ENCODE results near the gene PTGDS.

DNA sequence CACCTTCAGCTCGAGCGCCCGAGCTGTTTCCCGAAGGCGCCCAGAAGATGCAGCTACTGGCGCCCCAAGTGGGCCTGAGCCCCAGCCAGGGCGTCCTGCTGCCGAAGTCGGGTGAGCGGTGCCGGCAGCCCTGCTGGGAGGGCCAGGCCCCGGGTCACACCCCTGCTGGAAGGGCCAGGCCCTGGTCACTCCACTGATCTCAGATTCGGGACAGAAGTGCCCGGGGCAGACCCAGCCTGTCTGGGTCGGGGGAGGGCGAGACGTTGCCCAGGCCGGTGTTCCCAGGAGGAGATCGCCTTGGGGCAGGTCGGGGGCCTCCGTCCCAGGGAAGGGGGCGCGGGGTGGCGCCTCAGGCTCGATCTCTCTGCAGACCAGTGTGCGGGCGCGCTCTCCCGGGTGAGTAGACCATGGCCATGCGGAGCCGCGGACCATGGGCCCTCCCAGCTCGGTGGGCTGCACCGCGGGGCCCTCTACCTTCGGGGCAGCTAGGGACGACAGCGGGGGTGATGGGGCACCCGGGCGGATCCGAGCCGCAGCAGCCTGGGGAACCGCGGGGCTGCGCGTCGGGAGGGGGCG, 7.8 kb downstream of the PTGDS start:
- no peak for TF ChIP-seq SP1 (IDR thresholded peaks at IDR 0.05; ENCODE audit: low read depth, low read length)
- TF ChIP-seq, protein P1, sequence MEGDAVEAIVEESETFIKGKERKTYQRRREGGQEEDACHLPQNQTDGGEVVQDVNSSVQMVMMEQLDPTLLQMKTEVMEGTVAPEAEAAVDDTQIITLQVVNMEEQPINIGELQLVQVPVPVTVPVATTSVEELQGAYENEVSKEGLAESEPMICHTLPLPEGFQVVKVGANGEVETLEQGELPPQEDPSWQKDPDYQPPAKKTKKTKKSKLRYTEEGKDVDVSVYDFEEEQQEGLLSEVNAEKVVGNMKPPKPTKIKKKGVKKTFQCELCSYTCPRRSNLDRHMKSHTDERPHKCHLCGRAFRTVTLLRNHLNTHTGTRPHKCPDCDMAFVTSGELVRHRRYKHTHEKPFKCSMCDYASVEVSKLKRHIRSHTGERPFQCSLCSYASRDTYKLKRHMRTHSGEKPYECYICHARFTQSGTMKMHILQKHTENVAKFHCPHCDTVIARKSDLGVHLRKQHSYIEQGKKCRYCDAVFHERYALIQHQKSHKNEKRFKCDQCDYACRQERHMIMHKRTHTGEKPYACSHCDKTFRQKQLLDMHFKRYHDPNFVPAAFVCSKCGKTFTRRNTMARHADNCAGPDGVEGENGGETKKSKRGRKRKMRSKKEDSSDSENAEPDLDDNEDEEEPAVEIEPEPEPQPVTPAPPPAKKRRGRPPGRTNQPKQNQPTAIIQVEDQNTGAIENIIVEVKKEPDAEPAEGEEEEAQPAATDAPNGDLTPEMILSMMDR (IDR thresholded peaks at IDR 0.05 in 2 of 3, conservative IDR thresholded peaks at IDR 0.05 in 1 of 3; ENCODE audit: control insufficient read depth in 2 of 3, extremely low read depth in 1 of 3, insufficient read depth in 1 of 3, low read depth in 3 of 3, low read length in 3 of 3) = no peak
- no peak for TF ChIP-seq POLR2AphosphoS5 (IDR thresholded peaks at IDR 0.05; ENCODE audit: low read length)
- no peak for TF ChIP-seq SUPT20H (IDR thresholded peaks at IDR 0.05; ENCODE audit: borderline replicate concordance, control insufficient read depth, low read depth, low read length)
